Panc1 (cell line): ENCODE measurements around the gene OR2B3. TPM values are rescaled to one million over a fixed set of nuclear protein-coding genes. Genes with fewer than 3 reads are reported as not detected.

Source experiments
- ATAC-seq: fragments of 200-7000 bp; cut with Tn5 transposase; 2 replicates; pipeline ENCODE4 v1.9.1; 2020; ENCODE audit warnings: mild to moderate bottlenecking, moderate library complexity
- Bru-seq: library from RNA; stranded (reverse); fragments of 400-500 nt; gene quantifications from one replicate; lab custom pipeline; 2021; lab: Mats Ljungman, UMichigan
- BruChase-seq, 2 experiments: library from RNA; stranded (reverse); fragments of 400-500 nt; gene quantifications; one replicate each; lab custom pipeline; 2021; lab: Mats Ljungman, UMichigan
- BruUV-seq: library from RNA; stranded (reverse); fragments of 400-500 nt; replicated peaks from 2 replicates; lab custom pipeline; 2021; lab: Mats Ljungman, UMichigan
- CTCF ChIA-PET: fragments of 300-600 bp; sonication (Branson Sonifier 250); formaldehyde crosslinking; loops from one replicate; lab custom pipeline; 2022; ENCODE audit warnings: antibody characterized with exemption; lab: Charles Lee
- POLR2A ChIA-PET: fragments of 300-600 bp; sonication (Branson Sonifier 250); formaldehyde crosslinking; loops from one replicate; lab custom pipeline; 2022; ENCODE audit warnings: antibody characterized with exemption; lab: Charles Lee
- DNase-seq: peaks from one replicate; pipeline ENCODE4 v3.0.0-alpha.2; 2010; ENCODE audit warnings: low read depth, low spot score
- H3K27ac ChIP-seq: 2 replicates; pipeline ENCODE4 v1.5.1; 2011; ENCODE audit warnings: mild to moderate bottlenecking, low read length, inconsistent platforms
- H3K27me3 ChIP-seq: fragments of 200-500 bp; sonication (Bioruptor generic); 2 replicates; pipeline ENCODE4 v1.6.0; 2014; ENCODE audit warnings: low read length, inconsistent platforms; ENCODE audit not compliant: control insufficient read depth, insufficient read depth
- H3K36me3 ChIP-seq: fragments of 200-500 bp; sonication (Bioruptor generic); 2 replicates; pipeline ENCODE4 v1.5.1; 2014; ENCODE audit warnings: inconsistent platforms, mild to moderate bottlenecking, low read length, moderate library complexity; ENCODE audit not compliant: control insufficient read depth, insufficient read depth
- H3K4me1 ChIP-seq: 2 replicates; pipeline ENCODE4 v1.5.1; 2011; ENCODE audit warnings: inconsistent platforms, mild to moderate bottlenecking, low read length, moderate library complexity; ENCODE audit not compliant: control insufficient read depth, insufficient read depth
- H3K4me3 ChIP-seq, 2 experiments: 2 replicates each; pipeline ENCODE4 v1.5.1; 2011 to 2012; ENCODE audit warnings: low read depth in 2 of 2, low read length in 2 of 2, mild to moderate bottlenecking in 2 of 2, inconsistent platforms in 1 of 2, moderate library complexity in 1 of 2
- H3K9me3 ChIP-seq: fragments of 200-500 bp; sonication (Bioruptor generic); 2 replicates; pipeline ENCODE4 v1.5.1; 2014; ENCODE audit warnings: low read depth, mild to moderate bottlenecking, inconsistent platforms, low read length, moderate library complexity; ENCODE audit not compliant: control insufficient read depth, insufficient read depth
- POLR2AphosphoS5 ChIP-seq: IDR thresholded peaks from 2 replicates; pipeline ENCODE4 v1.6.1; 2012; ENCODE audit warnings: mild to moderate bottlenecking, low read depth, low read length, moderate library complexity
- REST ChIP-seq, 2 experiments: IDR thresholded peaks; 2 replicates each; pipeline ENCODE4 v1.6.1; 2011 to 2012; ENCODE audit warnings: low read depth in 2 of 2, control low read depth in 1 of 2, low read length in 1 of 2, mild to moderate bottlenecking in 1 of 2, moderate library complexity in 1 of 2; ENCODE audit not compliant: insufficient read depth in 1 of 2
- SIN3A ChIP-seq: IDR thresholded peaks from 2 replicates; pipeline ENCODE4 v1.6.1; 2012; ENCODE audit warnings: low read depth, mild to moderate bottlenecking, low read length, moderate library complexity, borderline replicate concordance; ENCODE audit not compliant: insufficient read depth
- TCF7L2 ChIP-seq: IDR thresholded peaks from 2 replicates; pipeline ENCODE4 v1.6.1; 2011; ENCODE audit warnings: mild to moderate bottlenecking, low read depth, low read length, inconsistent platforms
- in situ Hi-C: cut with HindIII; loops from 2 replicates; pipeline ENCODE4 v1.10.0; 2016; ENCODE audit warnings: low sequenced_read_pairs, low pct_unique_long_range_greater_than_20kb
- intact Hi-C: fragments of 100-400 bp; cut with micrococcal nuclease; formaldehyde crosslinking; loops from one replicate; pipeline ENCODE4 v1.10.0; 2022; ENCODE audit not compliant: unreplicated experiment
- long read RNA-seq: library from polyadenylated mRNA; unstranded; transcript quantifications from one replicate; pipeline ENCODE4 v2.0.0, GENCODE V29; 2021; ENCODE audit not compliant: unreplicated experiment
- polyA plus RNA-seq: library from polyadenylated mRNA; unstranded; fragments of >200 nt; gene quantifications from one replicate; pipeline ENCODE4 v1.2.1, GENCODE V29; 2012; ENCODE audit warnings: missing spikeins; ENCODE audit not compliant: insufficient read length
- total RNA-seq: library from RNA; stranded (reverse); gene quantifications from one replicate; pipeline ENCODE4 v1.2.1, GENCODE V29; 2021; ENCODE audit not compliant: unreplicated experiment
- TF ChIP-seq, protein P1 (sequence below): fragments of 450-650 bp; IDR thresholded peaks from 2 replicates; pipeline ENCODE4 v1.5.1; 2017; ENCODE audit warnings: mild to moderate bottlenecking

OR2B3 gene, protein sequence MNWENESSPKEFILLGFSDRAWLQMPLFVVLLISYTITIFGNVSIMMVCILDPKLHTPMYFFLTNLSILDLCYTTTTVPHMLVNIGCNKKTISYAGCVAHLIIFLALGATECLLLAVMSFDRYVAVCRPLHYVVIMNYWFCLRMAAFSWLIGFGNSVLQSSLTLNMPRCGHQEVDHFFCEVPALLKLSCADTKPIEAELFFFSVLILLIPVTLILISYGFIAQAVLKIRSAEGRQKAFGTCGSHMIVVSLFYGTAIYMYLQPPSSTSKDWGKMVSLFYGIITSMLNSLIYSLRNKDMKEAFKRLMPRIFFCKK
- total RNA-seq (not detected), Bru-seq, nascent RNA (not detected), BruChase-seq, experiment 1, labeled RNA remaining after a 2-hour chase (not detected), BruChase-seq, experiment 2, labeled RNA remaining after a 6-hour chase (not detected)
- not detected for polyA plus RNA-seq
- long read RNA-seq, result 0 reads

GRCh38 chr6:29087213-29087612 is at the start of gene OR2B3:
Gene OR2B3 (minus strand): TSS chr6:29087313. CDS start chr6:29087248, 65 bp downstream.
- TF ChIP-seq POLR2AphosphoS5 (no peak), TCF7L2 (no peak), REST (IDR thresholded peaks at IDR 0.05; ENCODE audit: insufficient read depth in 1 of 2, low read depth in 2 of 2, low read length in 1 of 2) (no peak)
- TF ChIP-seq, protein P1, sequence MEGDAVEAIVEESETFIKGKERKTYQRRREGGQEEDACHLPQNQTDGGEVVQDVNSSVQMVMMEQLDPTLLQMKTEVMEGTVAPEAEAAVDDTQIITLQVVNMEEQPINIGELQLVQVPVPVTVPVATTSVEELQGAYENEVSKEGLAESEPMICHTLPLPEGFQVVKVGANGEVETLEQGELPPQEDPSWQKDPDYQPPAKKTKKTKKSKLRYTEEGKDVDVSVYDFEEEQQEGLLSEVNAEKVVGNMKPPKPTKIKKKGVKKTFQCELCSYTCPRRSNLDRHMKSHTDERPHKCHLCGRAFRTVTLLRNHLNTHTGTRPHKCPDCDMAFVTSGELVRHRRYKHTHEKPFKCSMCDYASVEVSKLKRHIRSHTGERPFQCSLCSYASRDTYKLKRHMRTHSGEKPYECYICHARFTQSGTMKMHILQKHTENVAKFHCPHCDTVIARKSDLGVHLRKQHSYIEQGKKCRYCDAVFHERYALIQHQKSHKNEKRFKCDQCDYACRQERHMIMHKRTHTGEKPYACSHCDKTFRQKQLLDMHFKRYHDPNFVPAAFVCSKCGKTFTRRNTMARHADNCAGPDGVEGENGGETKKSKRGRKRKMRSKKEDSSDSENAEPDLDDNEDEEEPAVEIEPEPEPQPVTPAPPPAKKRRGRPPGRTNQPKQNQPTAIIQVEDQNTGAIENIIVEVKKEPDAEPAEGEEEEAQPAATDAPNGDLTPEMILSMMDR, result no peak
- ATAC-seq (no peak), DNase-seq (no peak)
- no peak within 1 kb of the TSS for H3K27ac ChIP-seq
- no peak within 1 kb of the TSS for H3K4me3 ChIP-seq
- ChIA-PET CTCF (no interaction called here), POLR2A (no interaction called here)
- H3K4me1 ChIP-seq, result no peaks in the 10 kb centered on the region
- H3K9me3 ChIP-seq, result no peaks in the 10 kb centered on the region
- H3K36me3 ChIP-seq, result no peaks in the 10 kb centered on the region
- in situ Hi-C loops, result no loop called here
- no peaks in the 10 kb centered on the region for H3K27me3 ChIP-seq
- intact Hi-C loops, result no loop called here
- BruUV-seq, result no TSS peak

DNA sequence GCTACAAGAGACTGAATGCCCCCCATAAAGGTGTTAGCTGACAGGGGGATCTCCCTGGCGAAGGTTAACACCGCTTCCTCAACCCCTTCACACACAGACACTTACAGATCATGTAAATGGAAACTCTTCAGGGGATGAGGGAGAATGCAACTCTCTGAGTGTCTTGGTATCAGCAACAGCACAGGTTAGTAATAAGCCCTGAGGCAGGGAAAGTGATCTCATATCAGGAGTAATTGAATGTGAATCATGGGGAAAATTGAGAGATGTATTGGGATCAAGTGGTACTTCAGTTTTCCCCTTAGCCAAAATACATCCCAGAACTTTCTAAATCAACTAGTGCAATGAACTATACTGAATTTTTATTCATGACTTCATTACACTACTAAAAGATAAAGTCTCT is 44.6 kb upstream of the OR2B3 start:
- no peaks in the 10 kb centered on the region for H3K36me3 ChIP-seq
- H3K27ac ChIP-seq, result no peak overlapping the region
- no peak overlapping the region for H3K4me3 ChIP-seq
- H3K9me3 ChIP-seq, result no peaks in the 10 kb centered on the region
- CTCF ChIA-PET, result no interaction called here
- intact Hi-C loops, result no loop called here
- ATAC-seq (no peak), DNase-seq (no peak)
- BruUV-seq, result no TSS peak
- TF ChIP-seq, protein P1, result no peak
- TF ChIP-seq POLR2AphosphoS5 (no peak), SIN3A (no peak), TCF7L2 (no peak)
- in situ Hi-C loops, result no loop called here
- H3K27me3 ChIP-seq, result peaks cover 22% of the 10 kb centered on the region
- H3K4me1 ChIP-seq, result no peaks in the 10 kb centered on the region
- POLR2A ChIA-PET, result no interaction called here
